Loucy (cell line): Measurements from ENCODE around the gene VAT1.
A peak's percentile ranks its signal among the peaks of the same experiment; 100 is the strongest.

Source experiments
- H2AFZ ChIP-seq: fragments of 200-600 bp; sonication (generic); 2 replicates; pipeline ENCODE4 v1.6.0; 2016; ENCODE audit warnings: antibody characterized with exemption, mild to moderate bottlenecking, low read length, moderate library complexity
- H3F3A ChIP-seq: fragments of 200-600 bp; 2 replicates; pipeline ENCODE4 v1.6.0; 2016; ENCODE audit warnings: antibody characterized with exemption, low read depth, mild to moderate bottlenecking
- H3K27me3 ChIP-seq: fragments of 200-600 bp; sonication (generic); 2 replicates; pipeline ENCODE4 v1.6.1; 2014; ENCODE audit warnings: low read length, mild to moderate bottlenecking; ENCODE audit not compliant: insufficient read depth, poor library complexity, severe bottlenecking
- H3K36me3 ChIP-seq: fragments of 200-600 bp; sonication (generic); 2 replicates; pipeline ENCODE4 v1.6.1; 2016; ENCODE audit warnings: low read length; ENCODE audit not compliant: insufficient read depth
- H3K4me1 ChIP-seq: fragments of 200-600 bp; sonication (generic); 2 replicates; pipeline ENCODE4 v1.5.1; 2014; ENCODE audit warnings: low read length, mild to moderate bottlenecking; ENCODE audit not compliant: insufficient read depth, poor library complexity, severe bottlenecking
- H3K4me2 ChIP-seq: fragments of 200-600 bp; sonication (generic); 2 replicates; pipeline ENCODE4 v1.6.0; 2014; ENCODE audit warnings: antibody characterized with exemption, low read length, low read depth, mild to moderate bottlenecking; ENCODE audit not compliant: poor library complexity, severe bottlenecking
- H3K4me3 ChIP-seq: fragments of 200-600 bp; sonication (generic); 2 replicates; pipeline ENCODE4 v1.5.1; 2014; ENCODE audit warnings: low read length, mild to moderate bottlenecking, mixed read lengths; ENCODE audit not compliant: poor library complexity, severe bottlenecking
- H3K79me2 ChIP-seq: fragments of 200-600 bp; sonication (generic); 2 replicates; pipeline ENCODE4 v1.6.1; 2014; ENCODE audit warnings: low read length; ENCODE audit not compliant: insufficient read depth
- H3K9ac ChIP-seq: fragments of 200-600 bp; sonication (generic); 2 replicates; pipeline ENCODE4 v1.6.0; 2014; ENCODE audit warnings: mild to moderate bottlenecking, low read depth, low read length, moderate library complexity; ENCODE audit not compliant: poor library complexity, severe bottlenecking
- H3K9me2 ChIP-seq: fragments of 200-600 bp; sonication (generic); replicated peaks from 2 replicates; pipeline ENCODE4 v1.6.1; 2016; ENCODE audit warnings: low read depth, low read length, mixed read lengths
- H3K9me3 ChIP-seq: fragments of 200-600 bp; sonication (generic); 2 replicates; pipeline ENCODE4 v1.6.1; 2014; ENCODE audit warnings: mild to moderate bottlenecking, antibody characterized with exemption, low read length, low read depth; ENCODE audit not compliant: insufficient read depth
- H4K20me1 ChIP-seq: fragments of 200-600 bp; sonication (generic); 2 replicates; pipeline ENCODE4 v1.6.0; 2014; ENCODE audit warnings: antibody characterized with exemption, low read length, mild to moderate bottlenecking; ENCODE audit not compliant: insufficient read depth, poor library complexity, severe bottlenecking
- EZH2phosphoT487 ChIP-seq: fragments of 200-600 bp; IDR thresholded peaks from 2 replicates; pipeline ENCODE4 v1.6.1; 2018; ENCODE audit warnings: antibody characterized with exemption, mild to moderate bottlenecking, moderate library complexity, borderline replicate concordance
- TF ChIP-seq, protein P1 (sequence below): fragments of 200-600 bp; sonication (generic); conservative IDR thresholded peaks from 2 replicates; pipeline ENCODE4 v1.5.1; 2014; ENCODE audit warnings: mild to moderate bottlenecking, antibody characterized with exemption, low read length

Gene VAT1

DNA sequence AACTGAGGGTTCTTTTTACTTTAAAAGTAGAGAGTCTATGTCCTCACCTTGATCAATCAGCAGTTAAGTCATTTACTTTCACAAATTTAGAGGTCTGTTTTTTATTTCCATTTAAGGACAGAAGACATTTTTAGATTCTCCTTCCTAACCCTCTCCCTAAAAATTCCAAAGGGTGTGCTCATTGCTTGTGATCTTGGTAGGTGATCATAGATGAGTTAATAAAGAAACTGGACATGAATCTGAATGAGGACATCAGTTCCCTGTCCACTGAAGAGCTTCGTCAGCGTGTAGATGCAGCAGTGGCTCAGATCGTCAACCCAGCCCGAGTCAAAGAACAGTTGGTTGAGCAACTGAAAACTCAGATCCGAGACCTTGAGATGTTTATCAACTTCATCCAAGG lies 33.0 kb downstream of the VAT1 start:
- peaks cover 62% of the 10 kb centered on the region; the same call in 1 of the 2 replicates for H3K36me3 ChIP-seq
- no peak overlapping the region for H2AFZ ChIP-seq
- H3K4me3 ChIP-seq = no peak overlapping the region
- peaks cover 22% of the 10 kb centered on the region for H3K79me2 ChIP-seq
- H3K9me2 ChIP-seq = no peaks in the 10 kb centered on the region
- no peak overlapping the region for H3K9ac ChIP-seq
- TF ChIP-seq EZH2phosphoT487 = no peak
- TF ChIP-seq, protein P1, sequence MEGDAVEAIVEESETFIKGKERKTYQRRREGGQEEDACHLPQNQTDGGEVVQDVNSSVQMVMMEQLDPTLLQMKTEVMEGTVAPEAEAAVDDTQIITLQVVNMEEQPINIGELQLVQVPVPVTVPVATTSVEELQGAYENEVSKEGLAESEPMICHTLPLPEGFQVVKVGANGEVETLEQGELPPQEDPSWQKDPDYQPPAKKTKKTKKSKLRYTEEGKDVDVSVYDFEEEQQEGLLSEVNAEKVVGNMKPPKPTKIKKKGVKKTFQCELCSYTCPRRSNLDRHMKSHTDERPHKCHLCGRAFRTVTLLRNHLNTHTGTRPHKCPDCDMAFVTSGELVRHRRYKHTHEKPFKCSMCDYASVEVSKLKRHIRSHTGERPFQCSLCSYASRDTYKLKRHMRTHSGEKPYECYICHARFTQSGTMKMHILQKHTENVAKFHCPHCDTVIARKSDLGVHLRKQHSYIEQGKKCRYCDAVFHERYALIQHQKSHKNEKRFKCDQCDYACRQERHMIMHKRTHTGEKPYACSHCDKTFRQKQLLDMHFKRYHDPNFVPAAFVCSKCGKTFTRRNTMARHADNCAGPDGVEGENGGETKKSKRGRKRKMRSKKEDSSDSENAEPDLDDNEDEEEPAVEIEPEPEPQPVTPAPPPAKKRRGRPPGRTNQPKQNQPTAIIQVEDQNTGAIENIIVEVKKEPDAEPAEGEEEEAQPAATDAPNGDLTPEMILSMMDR = no peak
- no peak overlapping the region for H3K4me2 ChIP-seq
- H4K20me1 ChIP-seq = peaks cover 4% of the 10 kb centered on the region
- no peaks in the 10 kb centered on the region for H3K9me3 ChIP-seq
- no peaks in the 10 kb centered on the region for H3K27me3 ChIP-seq
- H3F3A ChIP-seq = no peaks in the 10 kb centered on the region
- H3K4me1 ChIP-seq = peaks cover 15% of the 10 kb centered on the region

DNA sequence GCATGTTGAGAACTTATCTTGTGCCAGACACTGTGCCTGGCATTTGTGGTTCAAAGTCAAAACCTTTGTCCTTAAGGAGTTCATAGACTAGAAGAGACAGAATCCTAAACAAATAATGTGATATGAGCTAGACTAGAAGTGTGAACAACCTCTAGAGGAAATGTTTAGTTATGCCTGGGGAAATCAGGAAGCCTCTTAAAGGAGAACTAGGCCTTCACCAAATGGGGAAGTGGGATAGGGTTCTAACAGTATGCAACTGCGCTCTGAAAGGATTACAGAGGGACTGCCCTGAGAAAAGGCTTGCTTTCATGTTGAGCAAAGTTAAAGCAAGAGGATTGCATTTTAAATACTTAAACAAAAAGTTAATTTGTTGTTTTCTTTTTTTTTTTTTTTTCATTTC lies 37.0 kb downstream of the VAT1 start:
- Histone ChIP-seq H3F3A (no peaks in the 10 kb centered on the region), H3K36me3 (peaks cover 37% of the 10 kb centered on the region; the same call in 1 of the 2 replicates), H3K27me3 (no peaks in the 10 kb centered on the region), H3K4me1 (peaks cover 31% of the 10 kb centered on the region), H3K4me3 (peak overlapping the region; percentile 50), H3K9me3 (no peaks in the 10 kb centered on the region), H2AFZ (no peak overlapping the region), H3K4me2 (peak overlapping the region; percentile 94), H3K9ac (peak overlapping the region; percentile 48), H3K79me2 (peaks cover 59% of the 10 kb centered on the region), H4K20me1 (peaks cover 21% of the 10 kb centered on the region), H3K9me2 (no peaks in the 10 kb centered on the region)
- TF ChIP-seq, protein P1 = no peak
- no peak for TF ChIP-seq EZH2phosphoT487

DNA sequence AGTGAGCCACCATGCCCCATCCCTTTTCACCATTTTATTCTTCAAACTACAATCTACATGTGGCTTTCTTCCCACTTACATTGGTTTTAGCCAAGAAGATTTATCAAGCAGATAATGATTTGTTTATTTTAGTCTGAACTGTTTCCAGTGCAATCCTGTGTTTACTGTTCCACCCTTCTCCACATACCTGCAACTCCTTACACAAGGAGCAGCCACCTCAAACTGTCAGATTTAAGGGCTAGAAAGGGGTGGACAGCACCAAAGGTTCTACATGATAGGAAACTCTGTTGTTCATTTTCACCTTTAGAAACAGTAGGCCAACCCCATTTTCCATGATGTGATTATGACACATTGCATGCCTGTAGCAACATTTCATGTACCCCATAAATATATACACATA lies 39.9 kb downstream of the VAT1 start:
- peaks cover 9% of the 10 kb centered on the region; the same call in 1 of the 2 replicates for H3K36me3 ChIP-seq
- no peak overlapping the region for H2AFZ ChIP-seq
- peak overlapping the region; percentile 92 for H3K9ac ChIP-seq
- H3K79me2 ChIP-seq = peaks cover 68% of the 10 kb centered on the region
- H4K20me1 ChIP-seq = peaks cover 21% of the 10 kb centered on the region
- peak overlapping the region; percentile 84 for H3K4me3 ChIP-seq
- H3K27me3 ChIP-seq = no peaks in the 10 kb centered on the region
- no peaks in the 10 kb centered on the region for H3K9me3 ChIP-seq
- peaks cover 42% of the 10 kb centered on the region for H3K4me1 ChIP-seq
- no peak for TF ChIP-seq EZH2phosphoT487
- TF ChIP-seq, protein P1 = no peak
- no peaks in the 10 kb centered on the region for H3K9me2 ChIP-seq
- H3K4me2 ChIP-seq = peak overlapping the region; percentile 94
- H3F3A ChIP-seq = no peaks in the 10 kb centered on the region
